Limb (tissue), 2 donors: Measurements from ENCODE around the gene USP53.
"Not testable (repeated sequence)": the region's sequence is repeated elsewhere in the genome, so short reads cannot be mapped to it uniquely, and the experiment has no call there.

ENCODE experiments used
- DNase-seq, 2 donors: peaks; one replicate each; pipeline ENCODE4 v3.0.0-alpha.2; 2016; ENCODE audit errors: extremely low spot score in 2 of 2

The USP53 gene

GRCh38 chr4:119228406-119228805 lies 15.9 kb downstream of the USP53 start:
- no peak for DNase-seq

GRCh38 chr4:119229908-119230687 lies 17.6 kb downstream of the USP53 start:
- DNase-seq: no peak

GRCh38 chr4:119231491-119231890 lies 19.0 kb downstream of the USP53 start:
- DNase-seq: no peak

- no peak for DNase-seq
Observed at GRCh38 chr4:119232286-119232685, 19.8 kb downstream of the USP53 start.

GRCh38 chr4:119233191-119233590 lies 20.7 kb downstream of the USP53 start:
- no peak for DNase-seq

GRCh38 chr4:119233750-119234149 lies 21.2 kb downstream of the USP53 start:
- DNase-seq: no peak

GRCh38 chr4:119237201-119237600 lies 24.7 kb downstream of the USP53 start:
- no peak for DNase-seq

GRCh38 chr4:119237642-119238041 lies 25.1 kb downstream of the USP53 start:
- no peak for DNase-seq

- DNase-seq: no peak
Observed at GRCh38 chr4:119238068-119238722, 25.7 kb downstream of the USP53 start.

GRCh38 chr4:119240128-119240527 lies 27.6 kb downstream of the USP53 start:
- no peak for DNase-seq

- DNase-seq: no peak
Observed at GRCh38 chr4:119240568-119240967, 28.1 kb downstream of the USP53 start.

GRCh38 chr4:119242417-119242816 lies 29.9 kb downstream of the USP53 start:
- DNase-seq: no peak

- DNase-seq: no peak
Observed at GRCh38 chr4:119243868-119244267, 31.4 kb downstream of the USP53 start.

GRCh38 chr4:119244344-119244743 lies 31.8 kb downstream of the USP53 start:
- DNase-seq: no peak

- DNase-seq: no peak
Observed at GRCh38 chr4:119244832-119245231, 32.3 kb downstream of the USP53 start.

- DNase-seq: no peak
Observed at GRCh38 chr4:119246177-119246733, 33.7 kb downstream of the USP53 start.

- not testable (repeated sequence) for DNase-seq
Observed at GRCh38 chr4:119251037-119251436, 38.5 kb downstream of the USP53 start.

GRCh38 chr4:119255223-119255622 lies 42.7 kb downstream of the USP53 start:
- not testable (repeated sequence) for DNase-seq

GRCh38 chr4:119260528-119260927 lies 48.0 kb downstream of the USP53 start:
- DNase-seq: no peak

GRCh38 chr4:119261986-119262385 lies 49.5 kb downstream of the USP53 start:
- DNase-seq: no peak

GRCh38 chr4:119264743-119265142 lies 52.2 kb downstream of the USP53 start:
- DNase-seq: no peak

- no peak for DNase-seq
Observed at GRCh38 chr4:119266153-119266552, 53.6 kb downstream of the USP53 start.

GRCh38 chr4:119268466-119268865 lies 56.0 kb downstream of the USP53 start:
- DNase-seq: no peak
